Stimulated activated CD4-positive, alpha-beta T cell treated with anti-CD3 and anti-CD28 coated beads, TNF-alpha, amount 100 ng/mL, for 24 hours (primary cell): ENCODE data around the gene SLC39A2.

ENCODE experiments used
- DNase-seq, 3 experiments: peaks; one replicate each; pipeline ENCODE4 v3.0.0-alpha.2; 2020; ENCODE audit warnings: low read depth in 3 of 3

Gene SLC39A2

DNA sequence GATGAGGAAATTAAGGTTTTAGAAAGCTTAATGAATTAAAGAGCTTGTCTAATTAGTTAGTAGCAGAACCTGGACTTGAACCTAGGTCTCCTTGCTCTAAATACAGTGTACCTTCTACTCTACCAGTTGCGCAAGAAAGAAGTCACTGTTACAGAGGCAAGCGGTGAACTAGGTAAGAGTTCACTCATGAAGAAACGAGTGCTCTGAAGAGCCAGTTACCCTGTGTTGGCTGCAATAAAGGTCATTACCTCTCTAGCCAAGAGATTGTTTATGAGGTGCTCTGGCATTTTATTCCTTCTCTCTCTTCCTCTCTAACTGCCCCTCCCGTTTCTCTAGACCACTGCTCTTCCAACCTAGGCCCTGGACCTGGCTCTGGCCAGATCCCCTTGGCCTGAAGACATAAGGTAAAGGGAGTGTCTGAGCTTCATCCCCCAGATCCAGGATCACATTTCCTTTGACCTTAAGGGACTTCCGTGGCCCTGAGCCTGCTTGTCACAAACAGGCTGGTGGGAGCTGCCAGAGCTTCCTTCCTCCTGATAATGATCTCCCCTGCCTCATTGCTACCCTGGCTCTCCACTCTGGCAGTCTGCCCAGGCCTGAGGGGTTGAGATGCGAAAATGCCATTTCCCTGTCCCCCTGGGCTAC is 45.0 kb downstream of the SLC39A2 start:
- DNase-seq: no peak

- DNase-seq: no peak
Measured at GRCh38 chr14:21047378-21047781, 48.3 kb downstream of the SLC39A2 start.

DNA sequence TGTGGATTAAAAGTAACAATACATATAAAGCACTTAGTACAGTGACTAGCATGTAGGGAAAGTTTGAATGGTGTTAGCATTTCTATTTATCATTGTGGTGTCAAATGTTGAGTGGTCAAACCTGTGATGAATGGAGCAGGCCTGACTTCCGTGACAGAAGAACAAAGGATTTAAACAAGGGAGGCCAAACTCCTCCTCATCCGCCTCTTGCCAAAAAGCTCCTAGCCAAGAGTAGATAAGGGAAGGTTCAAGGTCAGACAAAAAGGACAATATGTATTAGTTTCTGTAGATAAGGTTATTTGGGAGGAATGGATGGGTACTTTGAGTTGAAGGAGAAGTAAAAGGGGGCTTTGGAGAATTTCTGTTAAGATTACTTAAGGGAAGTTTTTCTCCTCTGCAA is 49.5 kb downstream of the SLC39A2 start:
- no peak for DNase-seq

GRCh38 chr14:21049271-21049673 is 50.2 kb downstream of the SLC39A2 start:
- no peak for DNase-seq

DNA sequence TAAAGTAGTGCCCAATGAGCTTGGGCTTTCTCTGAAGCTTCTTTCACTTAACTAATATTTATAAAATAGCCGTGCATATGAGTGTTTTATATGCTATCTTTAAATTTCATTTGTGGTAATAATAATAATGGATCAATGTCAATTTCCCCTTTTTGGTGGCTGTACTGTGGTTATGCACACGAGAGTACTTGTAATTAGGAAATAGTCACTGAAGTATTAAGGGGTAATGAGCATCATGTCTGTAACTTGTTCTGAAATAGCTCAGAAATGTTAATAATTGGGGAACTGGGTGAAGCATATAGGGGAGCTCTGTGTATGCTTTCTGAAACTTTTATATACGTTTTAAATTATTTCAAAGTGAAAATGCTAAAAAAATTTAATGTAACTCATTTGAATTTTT is 51.5 kb downstream of the SLC39A2 start:
- DNase-seq: no peak
